Left ventricle myocardium inferior (tissue), 1 donor: Measurements from ENCODE around the gene CTSS. TPM values are rescaled to one million over a fixed set of nuclear protein-coding genes. Genes with fewer than 3 reads are reported as not detected.

Experiments used
- DNase-seq: peaks from one replicate; pipeline ENCODE4 v3.0.0-alpha.2; 2020
- H3K27ac ChIP-seq: fragments of 200-600 bp; replicated peaks from 2 replicates; pipeline ENCODE4 v1.8.0; 2021
- H3K27me3 ChIP-seq: fragments of 200-600 bp; 2 replicates; pipeline ENCODE4 v1.8.0; 2021; ENCODE audit warnings: low read depth
- H3K36me3 ChIP-seq: fragments of 200-600 bp; 2 replicates; pipeline ENCODE4 v1.8.0; 2021
- H3K4me1 ChIP-seq: fragments of 200-600 bp; 2 replicates; pipeline ENCODE4 v1.8.0; 2021
- H3K4me3 ChIP-seq: fragments of 200-600 bp; 2 replicates; pipeline ENCODE4 v1.8.0; 2021; ENCODE audit warnings: mild to moderate bottlenecking, moderate library complexity
- H3K9me3 ChIP-seq: fragments of 200-600 bp; replicated peaks from 2 replicates; pipeline ENCODE4 v1.8.0; 2021
- intact Hi-C: fragments of 100-400 bp; cut with micrococcal nuclease; formaldehyde crosslinking; loops from one replicate; pipeline ENCODE4 v1.11.0; 2022
- total RNA-seq: library from RNA; stranded (reverse); fragmentation: NEBNext Ultra II Directional; extraction: Animal tissue kit (Norgen Biotek cat#: 25700); gene quantifications from one replicate; pipeline ENCODE4 v1.2.1, GENCODE V29; 2021
- TF ChIP-seq, protein P1 (sequence below): fragments of 200-600 bp; IDR thresholded peaks from 2 replicates; pipeline ENCODE4 v1.8.0; 2021; ENCODE audit warnings: antibody characterized with exemption, mild to moderate bottlenecking, borderline replicate concordance
- donor health status: DM: no; HTN: yes; CAD: no; lungs with severe emphysema.

The CTSS gene
- total RNA-seq, 1 donor from 2014 or later, result 27.5 TPM

DNA sequence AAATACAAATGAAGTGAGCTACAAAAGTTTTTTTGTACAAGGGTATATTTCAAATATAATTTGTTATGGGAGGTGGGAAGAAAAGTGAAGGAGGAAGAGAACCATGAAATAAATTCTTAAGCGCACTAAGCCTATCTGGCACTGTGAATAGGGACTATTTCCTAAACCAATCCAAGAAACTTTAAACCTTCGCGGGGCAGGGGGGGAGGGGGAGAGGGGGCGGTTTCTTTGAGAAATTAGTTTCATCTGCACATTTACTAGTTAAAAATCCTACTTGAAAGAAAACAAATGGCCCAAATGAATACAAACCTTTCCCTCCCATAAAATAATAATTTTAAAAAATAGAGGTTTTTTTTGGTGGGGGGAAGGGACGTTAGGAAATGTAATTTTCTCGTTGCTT is 69.0 kb downstream of the CTSS start:
- H3K9me3 ChIP-seq, result no peaks in the 10 kb centered on the region
- peaks cover 33% of the 10 kb centered on the region for H3K4me1 ChIP-seq
- intact Hi-C loops, result no loop called here
- peaks cover 31% of the 10 kb centered on the region for H3K36me3 ChIP-seq
- TF ChIP-seq, protein P1, sequence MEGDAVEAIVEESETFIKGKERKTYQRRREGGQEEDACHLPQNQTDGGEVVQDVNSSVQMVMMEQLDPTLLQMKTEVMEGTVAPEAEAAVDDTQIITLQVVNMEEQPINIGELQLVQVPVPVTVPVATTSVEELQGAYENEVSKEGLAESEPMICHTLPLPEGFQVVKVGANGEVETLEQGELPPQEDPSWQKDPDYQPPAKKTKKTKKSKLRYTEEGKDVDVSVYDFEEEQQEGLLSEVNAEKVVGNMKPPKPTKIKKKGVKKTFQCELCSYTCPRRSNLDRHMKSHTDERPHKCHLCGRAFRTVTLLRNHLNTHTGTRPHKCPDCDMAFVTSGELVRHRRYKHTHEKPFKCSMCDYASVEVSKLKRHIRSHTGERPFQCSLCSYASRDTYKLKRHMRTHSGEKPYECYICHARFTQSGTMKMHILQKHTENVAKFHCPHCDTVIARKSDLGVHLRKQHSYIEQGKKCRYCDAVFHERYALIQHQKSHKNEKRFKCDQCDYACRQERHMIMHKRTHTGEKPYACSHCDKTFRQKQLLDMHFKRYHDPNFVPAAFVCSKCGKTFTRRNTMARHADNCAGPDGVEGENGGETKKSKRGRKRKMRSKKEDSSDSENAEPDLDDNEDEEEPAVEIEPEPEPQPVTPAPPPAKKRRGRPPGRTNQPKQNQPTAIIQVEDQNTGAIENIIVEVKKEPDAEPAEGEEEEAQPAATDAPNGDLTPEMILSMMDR, result no peak
- no peaks in the 10 kb centered on the region for H3K27me3 ChIP-seq
- DNase-seq, result no peak
- H3K4me3 ChIP-seq, result peak overlapping the region; percentile 79
- H3K27ac ChIP-seq, result peak overlapping the region; percentile 78

DNA sequence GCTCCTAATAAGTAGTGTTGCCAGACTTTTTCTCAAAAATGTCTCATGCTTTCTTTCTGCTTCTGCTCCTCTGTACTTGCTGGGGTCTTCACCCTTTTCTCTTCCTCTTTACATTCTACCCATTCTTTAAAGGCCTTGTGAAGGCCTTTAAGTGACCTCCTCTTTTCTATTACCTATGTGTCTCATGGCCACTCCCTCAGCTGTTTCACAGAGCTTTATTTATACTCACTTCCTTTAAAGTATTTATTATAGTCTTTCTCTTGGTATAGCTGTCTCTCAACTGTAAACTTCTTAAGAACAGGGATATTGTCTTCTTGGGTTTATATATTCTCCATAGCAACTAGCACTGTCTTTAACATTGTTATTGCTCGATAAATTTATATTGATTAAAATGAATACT is 69.4 kb downstream of the CTSS start:
- H3K27ac ChIP-seq, result peak overlapping the region; percentile 78
- H3K36me3 ChIP-seq, result peaks cover 36% of the 10 kb centered on the region
- H3K27me3 ChIP-seq, result no peaks in the 10 kb centered on the region
- no peak for DNase-seq
- H3K4me3 ChIP-seq, result peak overlapping the region; percentile 79
- TF ChIP-seq, protein P1, result no peak
- intact Hi-C loops, result no loop called here
- peaks cover 33% of the 10 kb centered on the region for H3K4me1 ChIP-seq
- H3K9me3 ChIP-seq, result no peaks in the 10 kb centered on the region

DNA sequence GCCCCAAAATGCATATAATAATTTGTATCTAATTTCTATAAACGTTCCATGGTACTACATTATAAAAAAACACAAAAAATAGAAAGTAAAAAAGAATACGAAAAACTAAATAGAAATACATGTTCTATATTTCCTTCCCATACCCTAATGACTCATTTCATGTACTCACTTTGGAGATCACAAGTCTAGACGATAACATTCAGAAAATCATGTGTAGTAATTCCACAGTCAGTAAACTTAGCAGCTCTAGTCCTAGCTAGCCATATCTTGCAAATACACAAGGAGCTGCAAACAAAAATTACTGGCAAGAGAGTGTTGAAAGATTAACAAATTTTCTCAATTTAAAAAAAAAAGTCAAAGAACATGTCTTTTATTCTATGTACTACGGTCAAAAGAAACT is 70.0 kb downstream of the CTSS start:
- Histone ChIP-seq H3K27ac (no peak overlapping the region), H3K9me3 (no peaks in the 10 kb centered on the region), H3K4me3 (no peak overlapping the region), H3K4me1 (peaks cover 33% of the 10 kb centered on the region), H3K27me3 (no peaks in the 10 kb centered on the region), H3K36me3 (peaks cover 42% of the 10 kb centered on the region)
- no peak for DNase-seq
- TF ChIP-seq, protein P1, result no peak
- intact Hi-C loops, result no loop called here

DNA sequence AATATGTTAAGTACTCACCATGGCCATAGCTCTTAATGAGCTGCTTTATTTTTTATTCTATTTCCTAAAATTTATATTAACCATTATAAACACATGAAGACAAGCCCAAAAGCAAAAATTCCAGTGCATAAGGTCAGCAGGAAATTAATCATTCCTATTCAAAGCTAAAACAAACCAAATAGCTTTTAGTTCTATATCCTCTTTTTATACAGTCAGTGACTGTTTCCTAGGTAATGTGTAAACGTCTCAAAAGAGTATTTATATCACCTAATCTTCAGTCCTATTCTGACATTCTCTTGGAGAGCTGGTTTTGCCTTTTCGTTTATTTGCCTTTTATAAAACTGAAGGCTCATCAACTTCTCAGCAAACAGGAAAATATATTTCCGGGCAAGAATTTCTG is 72.9 kb downstream of the CTSS start:
- intact Hi-C loops, result no loop called here
- H3K9me3 ChIP-seq, result no peaks in the 10 kb centered on the region
- H3K4me3 ChIP-seq, result no peak overlapping the region
- H3K4me1 ChIP-seq, result peaks cover 30% of the 10 kb centered on the region
- H3K27ac ChIP-seq, result no peak overlapping the region
- H3K27me3 ChIP-seq, result no peaks in the 10 kb centered on the region
- TF ChIP-seq, protein P1, result no peak
- no peak for DNase-seq
- H3K36me3 ChIP-seq, result peaks cover 63% of the 10 kb centered on the region

DNA sequence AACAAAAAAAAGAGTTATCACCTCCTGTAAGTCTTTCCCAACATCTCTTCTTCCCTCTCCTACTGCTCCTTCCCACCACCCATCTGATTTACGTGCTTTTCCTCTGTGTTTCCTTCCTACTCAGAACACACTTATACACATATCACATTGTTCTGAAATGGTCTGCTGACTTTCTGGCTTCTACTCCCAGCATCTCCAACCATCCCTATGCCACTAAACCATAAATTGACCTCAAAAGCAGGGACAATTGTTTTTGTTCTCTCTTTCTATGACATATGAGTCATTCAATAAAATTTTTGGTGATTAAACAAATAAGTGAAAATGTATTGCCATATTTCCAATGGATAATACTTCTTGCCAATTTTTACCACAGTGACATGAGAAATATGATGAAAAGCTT is 76.8 kb downstream of the CTSS start:
- H3K36me3 ChIP-seq, result peaks cover 67% of the 10 kb centered on the region
- H3K4me1 ChIP-seq, result peaks cover 5% of the 10 kb centered on the region
- TF ChIP-seq, protein P1, result no peak
- H3K9me3 ChIP-seq, result no peaks in the 10 kb centered on the region
- no peak overlapping the region for H3K4me3 ChIP-seq
- no peak for DNase-seq
- no peak overlapping the region for H3K27ac ChIP-seq
- intact Hi-C loops, result no loop called here
- no peaks in the 10 kb centered on the region for H3K27me3 ChIP-seq

DNA sequence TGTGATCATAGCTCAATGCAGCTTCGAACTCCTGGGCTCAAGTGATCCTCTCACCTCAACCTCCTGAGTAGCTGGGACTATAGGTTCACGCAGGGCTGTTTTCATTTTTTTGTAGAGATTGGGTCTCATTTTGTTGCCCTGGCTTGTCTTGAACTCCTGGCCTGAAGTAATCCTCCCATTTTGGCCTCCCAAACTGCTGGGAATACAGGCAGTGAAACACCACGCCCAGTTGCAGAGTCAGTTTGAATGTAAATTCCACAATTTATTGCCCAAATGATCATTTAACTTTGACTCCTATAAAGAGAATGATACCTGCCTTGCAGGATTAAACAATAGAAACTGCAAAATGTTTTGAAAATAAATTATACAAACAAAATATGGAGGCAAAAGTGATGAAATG is 79.3 kb downstream of the CTSS start:
- TF ChIP-seq, protein P1, result no peak
- intact Hi-C loops, result no loop called here
- H3K27ac ChIP-seq, result no peak overlapping the region
- DNase-seq, result no peak
- no peak overlapping the region for H3K4me3 ChIP-seq
- H3K36me3 ChIP-seq, result peaks cover 60% of the 10 kb centered on the region
- no peaks in the 10 kb centered on the region for H3K4me1 ChIP-seq
- H3K27me3 ChIP-seq, result no peaks in the 10 kb centered on the region
- no peaks in the 10 kb centered on the region for H3K9me3 ChIP-seq
